Stimulated activated CD8-positive, alpha-beta memory T cell treated with anti-CD3 and anti-CD28 coated beads, Interleukin-4, amount 100 ng/mL, for 48 hours (primary cell): ENCODE data around the gene CILP2.

Experiments
- DNase-seq: peaks from one replicate; pipeline ENCODE4 v3.0.0-alpha.2; 2020

Gene CILP2

GRCh38 chr19:19506592-19506991, 31.5 kb upstream of the CILP2 start:
- DNase-seq = no peak

- no peak for DNase-seq
Measured at GRCh38 chr19:19507354-19507753, 30.7 kb upstream of the CILP2 start.

- DNase-seq = no peak
Measured at GRCh38 chr19:19508217-19508616, 29.8 kb upstream of the CILP2 start.

- DNase-seq = no peak
Measured at GRCh38 chr19:19510432-19510831, 27.6 kb upstream of the CILP2 start.

GRCh38 chr19:19513682-19514081, 24.4 kb upstream of the CILP2 start:
- DNase-seq = no peak

- peak; percentile 41 for DNase-seq
Measured at GRCh38 chr19:19514215-19514657, 23.8 kb upstream of the CILP2 start.

GRCh38 chr19:19514881-19515641, 23.0 kb upstream of the CILP2 start, which contains the start of gene TSSK6:
TSS of gene TSSK6 (minus strand) at chr19:19515548. CDS start at chr19:19515427, 121 bp downstream.
- no peak for DNase-seq

GRCh38 chr19:19515642-19516519, 22.2 kb upstream of the CILP2 start, which contains the start of gene NDUFA13:
TSS of gene NDUFA13 (plus strand) at chr19:19516225. CDS start at chr19:19516239, 14 bp downstream.
- DNase-seq = peak; percentile 98

GRCh38 chr19:19517235-19517619, 20.8 kb upstream of the CILP2 start:
- no peak for DNase-seq

GRCh38 chr19:19520989-19521388, 17.1 kb upstream of the CILP2 start:
- no peak for DNase-seq

- DNase-seq = no peak
Measured at GRCh38 chr19:19523177-19523576, 14.9 kb upstream of the CILP2 start.

GRCh38 chr19:19524053-19524452, 14.0 kb upstream of the CILP2 start:
- DNase-seq = no peak

- no peak for DNase-seq
Measured at GRCh38 chr19:19525611-19526380, 12.3 kb upstream of the CILP2 start.

- no peak for DNase-seq
Measured at GRCh38 chr19:19526581-19527370, 11.3 kb upstream of the CILP2 start.

GRCh38 chr19:19527371-19527656, 10.8 kb upstream of the CILP2 start:
- DNase-seq = no peak

- DNase-seq = no peak
Measured at GRCh38 chr19:19527674-19528625, 10.1 kb upstream of the CILP2 start.

- DNase-seq = no peak
Measured at GRCh38 chr19:19528721-19529490, 9.2 kb upstream of the CILP2 start, which contains the start of gene YJEFN3. TSS of gene YJEFN3 (plus strand) at chr19:19528911. CDS start at chr19:19528933, 22 bp downstream.

GRCh38 chr19:19529783-19530422, 8.2 kb upstream of the CILP2 start:
- no peak for DNase-seq

GRCh38 chr19:19530423-19530804, 7.7 kb upstream of the CILP2 start:
- DNase-seq = no peak

GRCh38 chr19:19530889-19531288, 7.2 kb upstream of the CILP2 start:
- DNase-seq = no peak
